Body of pancreas (tissue), 4 donors: Measurements from ENCODE around the gene ZNF653. TPM values are rescaled to one million over a fixed set of nuclear protein-coding genes. Genes with fewer than 3 reads are reported as not detected.

Experiments used
- ATAC-seq: fragments of 150-250 bp; one replicate; pipeline ENCODE4 v1.9.1; 2016
- DNase-seq, 4 donors: peaks; one replicate each; pipeline ENCODE4 v3.0.0-alpha.2; 2019
- H3K27ac ChIP-seq, 4 donors: fragments of 200-600 bp; sonication (generic); 1 replicate in 3 of 4; 2 replicates in 1 of 4; pipeline versions ENCODE4 v1.5.1 to v1.6.1; 2016 to 2019; ENCODE audit warnings: mild to moderate bottlenecking in 1 of 4, mixed read lengths in 1 of 4, moderate library complexity in 1 of 4
- H3K27me3 ChIP-seq, 2 donors: fragments of 200-600 bp; sonication (generic); one replicate each; pipeline ENCODE4 v1.6.0; 2016; ENCODE audit warnings: mild to moderate bottlenecking in 1 of 2
- H3K36me3 ChIP-seq, 2 donors: fragments of 200-600 bp; sonication (generic); replicated peaks in 1 of 2; 2 replicates each; pipeline ENCODE4 v1.5.1; 2016; ENCODE audit warnings: low read depth in 2 of 2; ENCODE audit not compliant: insufficient read depth in 1 of 2
- H3K4me1 ChIP-seq: fragments of 200-600 bp; sonication (generic); one replicate; pipeline ENCODE4 v1.6.0; 2016
- H3K4me3 ChIP-seq, 2 donors: fragments of 200-600 bp; sonication (generic); 1 replicate in 1 of 2; 2 replicates in 1 of 2; pipeline ENCODE4 v1.5.1; 2016 to 2019
- H3K9me3 ChIP-seq, 3 donors: fragments of 200-600 bp; sonication (generic); 1 replicate in 2 of 3; 2 replicates in 1 of 3; pipeline ENCODE4 v1.5.1; 2016
- CTCF ChIP-seq, 7 experiments: fragments of 450-650 bp in 4 of 7; fragments of 200-600 bp in 3 of 7; sonication (generic) in 3 of 7; IDR thresholded peaks; one replicate each; pipeline ENCODE4 v1.5.1; 2016 to 2019; ENCODE audit warnings: antibody characterized with exemption in 7 of 7
- POLR2A ChIP-seq, 3 donors: fragments of 450-650 bp; IDR thresholded peaks; one replicate each; pipeline ENCODE4 v1.6.1; 2016; ENCODE audit warnings: antibody characterized with exemption in 3 of 3, mild to moderate bottlenecking in 2 of 3
- WGBS, 2 donors: methylation state at CpG; one replicate each; pipeline ENCODE4 v1.1.5; 2017; 5-methylcytosine and 5-hydroxymethylcytosine counted together
- intact Hi-C: fragments of 100-400 bp; cut with DNase I; formaldehyde crosslinking; loops from one replicate; pipeline ENCODE4 v1.15.1; 2023
- total RNA-seq, 2 donors: library from RNA; depleted of rRNA; stranded (reverse); fragments of >200 nt; gene quantifications; one replicate each; pipeline ENCODE4 v1.1.0, GENCODE V29; 2016

The ZNF653 gene
- total RNA-seq, 2 donors from 2014 or later, result 9.6 to 22.1 TPM

GRCh38 chr19:11450570-11451326 lies 54.9 kb downstream of the ZNF653 start:
- H3K27me3 ChIP-seq, result no peaks in the 10 kb centered on the region
- intact Hi-C loops, result loop anchor here (10.0 kb wide), 1 partner anchor 436 kb away; no protein-coding TSS in a partner anchor
- H3K27ac ChIP-seq, result no peak overlapping the region
- H3K36me3 ChIP-seq, result peaks cover 0 to 15% of the 10 kb centered on the region in 2 donors
- TF ChIP-seq POLR2A (IDR thresholded peaks at IDR 0.05) (no peak), CTCF (IDR thresholded peaks at IDR 0.05) (no peak)
- H3K9me3 ChIP-seq, result no peaks in the 10 kb centered on the region
- no peak overlapping the region for H3K4me3 ChIP-seq
- WGBS, 2 donors, result 86 to 88% methylated on average over 19 to 20 of the region's 21 CpGs
- no peaks in the 10 kb centered on the region for H3K4me1 ChIP-seq
- ATAC-seq (no peak), DNase-seq (no peak)

GRCh38 chr19:11448923-11449554 lies 56.6 kb downstream of the ZNF653 start:
- no peak overlapping the region for H3K27ac ChIP-seq
- 93 to 96% methylated on average over 20 to 30 of the region's 31 CpGs for WGBS, 2 donors
- H3K9me3 ChIP-seq, result no peaks in the 10 kb centered on the region
- intact Hi-C loops, result loop anchor here (5.0 kb wide), 1 partner anchor 157 kb away; no protein-coding TSS in a partner anchor
- H3K27me3 ChIP-seq, result no peaks in the 10 kb centered on the region
- H3K4me3 ChIP-seq, result no peak overlapping the region
- ATAC-seq (no peak), DNase-seq (no peak)
- no peaks in the 10 kb centered on the region for H3K4me1 ChIP-seq
- peaks cover 0 to 19% of the 10 kb centered on the region in 2 donors for H3K36me3 ChIP-seq
- TF ChIP-seq POLR2A (IDR thresholded peaks at IDR 0.05) (no peak), CTCF (IDR thresholded peaks at IDR 0.05) (no peak)

- H3K4me3 ChIP-seq, result no peak overlapping the region
- peaks cover 0 to 21% of the 10 kb centered on the region in 2 donors for H3K36me3 ChIP-seq
- ATAC-seq (no peak), DNase-seq (no peak)
- intact Hi-C loops, result loop anchor here (5.0 kb wide), 1 partner anchor 156 kb away; no protein-coding TSS in a partner anchor
- H3K27me3 ChIP-seq, result no peaks in the 10 kb centered on the region
- WGBS, 2 donors, result 80 to 90% methylated on average over 7 to 10 of the region's 13 CpGs
- no peak for TF ChIP-seq POLR2A (IDR thresholded peaks at IDR 0.05)
- TF ChIP-seq CTCF (IDR thresholded peaks at IDR 0.05), result no peak
- H3K27ac ChIP-seq, result no peak overlapping the region
- no peaks in the 10 kb centered on the region for H3K9me3 ChIP-seq
- no peaks in the 10 kb centered on the region for H3K4me1 ChIP-seq
Measured at GRCh38 chr19:11448410-11448809, 57.2 kb downstream of the ZNF653 start.

- intact Hi-C loops, result loop anchor here (5.0 kb wide), 1 partner anchor 155 kb away; no protein-coding TSS in a partner anchor
- H3K27me3 ChIP-seq, result no peaks in the 10 kb centered on the region
- WGBS, 2 donors, result 86 to 88% methylated on average over 21 to 34 of the region's 35 CpGs
- no peak for DNase-seq
- TF ChIP-seq CTCF (IDR thresholded peaks at IDR 0.05) (no peak), POLR2A (IDR thresholded peaks at IDR 0.05) (no peak)
- no peaks in the 10 kb centered on the region for H3K4me1 ChIP-seq
- H3K9me3 ChIP-seq, result no peaks in the 10 kb centered on the region
- ATAC-seq, result no peak
- H3K36me3 ChIP-seq, result peaks cover 0 to 21% of the 10 kb centered on the region in 2 donors
- H3K4me3 ChIP-seq, result no peak overlapping the region
- no peak overlapping the region for H3K27ac ChIP-seq
Measured at GRCh38 chr19:11447347-11448262, 58.0 kb downstream of the ZNF653 start.
